H1 (cell line): ENCODE data around the gene ZNF248. TPM values are rescaled to one million over a fixed set of nuclear protein-coding genes. Genes with fewer than 3 reads are reported as not detected.

Source experiments
- CTCF ChIA-PET: fragments of 300-600 bp; sonication (Branson Sonifier 250); formaldehyde crosslinking; loops from one replicate; lab custom pipeline; 2021; ENCODE audit not compliant: partially characterized antibody; lab: Charles Lee
- POLR2A ChIA-PET: fragments of 300-600 bp; sonication (Branson Sonifier 250); formaldehyde crosslinking; loops from one replicate; lab custom pipeline; 2021; ENCODE audit warnings: inconsistent platforms; ENCODE audit not compliant: partially characterized antibody; lab: Charles Lee
- DNase-seq, 2 experiments: peaks; one replicate each; pipeline versions ENCODE4 v3.0.0 to v3.0.0-alpha.2; 2010 to 2022; ENCODE audit warnings: low spot score in 2 of 2, low read depth in 1 of 2, mixed read lengths in 1 of 2
- FAIRE-seq: peaks from 2 replicates; lab custom pipeline; 2011; peaks lifted over from hg19 to GRCh38; lab: Jason Lieb, UNC
- H2AFZ ChIP-seq: 2 replicates; pipeline ENCODE4 v1.8.1; 2012; ENCODE audit warnings: low read length, inconsistent platforms
- H2AK5ac ChIP-seq: 2 replicates; pipeline ENCODE4 v1.6.1; 2013; ENCODE audit warnings: low read depth, low read length
- H2BK120ac ChIP-seq: replicated peaks from 2 replicates; pipeline ENCODE3; 2013; ENCODE audit warnings: low read depth, low read length, inconsistent platforms
- H2BK12ac ChIP-seq: 2 replicates; pipeline ENCODE4 v1.6.1; 2013; ENCODE audit warnings: low read depth, low read length
- H2BK15ac ChIP-seq: 2 replicates; pipeline ENCODE4 v1.6.1; 2013; ENCODE audit warnings: low read length
- H2BK20ac ChIP-seq: 2 replicates; pipeline ENCODE4 v1.6.1; 2013; ENCODE audit warnings: low read length
- H2BK5ac ChIP-seq: 2 replicates; pipeline ENCODE4 v1.6.1; 2013; ENCODE audit warnings: low read depth, low read length
- H3K14ac ChIP-seq: 2 replicates; pipeline ENCODE4 v1.6.1; 2013; ENCODE audit warnings: inconsistent platforms; ENCODE audit not compliant: insufficient read length
- H3K18ac ChIP-seq: 2 replicates; pipeline ENCODE4 v1.6.1; 2013; ENCODE audit warnings: low read length; ENCODE audit errors: extremely low read depth
- H3K23ac ChIP-seq: 2 replicates; pipeline ENCODE4 v1.6.1; 2013; ENCODE audit warnings: inconsistent platforms; ENCODE audit not compliant: insufficient read length
- H3K23me2 ChIP-seq: 2 replicates; pipeline ENCODE4 v1.6.1; 2013; ENCODE audit warnings: low read depth, low read length
- H3K27ac ChIP-seq: 2 replicates; pipeline ENCODE4 v1.6.1; 2011; ENCODE audit warnings: low read depth, low read length, inconsistent platforms
- H3K27me3 ChIP-seq, 4 experiments: replicated peaks in 1 of 4; 1 replicate in 1 of 4; 2 replicates in 3 of 4; pipeline versions ENCODE4 v1.6.1 to v1.8.1; 2011 to 2013; ENCODE audit warnings: low read length in 3 of 4, mild to moderate bottlenecking in 3 of 4, inconsistent platforms in 2 of 4, mixed read lengths in 2 of 4, moderate library complexity in 1 of 4; ENCODE audit not compliant: control insufficient read depth in 3 of 4, insufficient read depth in 3 of 4; ENCODE audit errors: extremely low read depth in 1 of 4
- H3K36me3 ChIP-seq, 4 experiments: 2 replicates each; pipeline versions ENCODE4 v1.6.1 to v1.8.1; 2011 to 2013; ENCODE audit warnings: mild to moderate bottlenecking in 4 of 4, low read length in 3 of 4, moderate library complexity in 2 of 4, control low read depth in 1 of 4, inconsistent platforms in 1 of 4; ENCODE audit not compliant: insufficient read depth in 4 of 4, control insufficient read depth in 2 of 4
- H3K4ac ChIP-seq: replicated peaks from 2 replicates; pipeline ENCODE3; 2013; ENCODE audit warnings: low read length, low read depth, mixed read lengths, inconsistent platforms; ENCODE audit not compliant: insufficient read length
- H3K4me1 ChIP-seq, 4 experiments: replicated peaks in 1 of 4; 1 replicate in 1 of 4; 2 replicates in 3 of 4; pipeline versions ENCODE4 v1.6.1 to v1.8.1; 2011 to 2013; ENCODE audit warnings: low read length in 3 of 4, inconsistent platforms in 2 of 4, mixed read lengths in 1 of 4; ENCODE audit not compliant: insufficient read depth in 4 of 4, control insufficient read depth in 3 of 4
- H3K4me2 ChIP-seq, 2 experiments: 2 replicates each; pipeline versions ENCODE4 v1.6.1 to v1.8.1; 2011 to 2013; ENCODE audit warnings: low read depth in 2 of 2, low read length in 2 of 2, control low read depth in 1 of 2, inconsistent platforms in 1 of 2, mild to moderate bottlenecking in 1 of 2; ENCODE audit not compliant: insufficient read depth in 1 of 2
- H3K4me3 ChIP-seq, 4 experiments: fragments of 200-600, 300-600 bp in 1 of 4; sonication (generic), shearing (Covaris generic), sonication (Bioruptor Twin) in 1 of 4; 2 replicates each; pipeline versions ENCODE4 v1.5.1 to v1.8.1; 2011 to 2016; ENCODE audit warnings: low read length in 4 of 4, low read depth in 3 of 4, control low read depth in 2 of 4, inconsistent platforms in 2 of 4, mild to moderate bottlenecking in 2 of 4, mixed read lengths in 1 of 4, moderate library complexity in 1 of 4; ENCODE audit not compliant: insufficient read depth in 2 of 4; ENCODE audit errors: extremely low read depth in 1 of 4
- H3K56ac ChIP-seq: replicated peaks from 2 replicates; pipeline ENCODE3; 2013; ENCODE audit warnings: low read depth, mild to moderate bottlenecking, mixed read lengths, low read length, inconsistent platforms; ENCODE audit not compliant: insufficient read length
- H3K79me1 ChIP-seq: 2 replicates; pipeline ENCODE4 v1.6.1; 2013; ENCODE audit warnings: low read depth, low read length, control low read depth
- H3K79me2 ChIP-seq, 2 experiments: 2 replicates each; pipeline versions ENCODE4 v1.6.1 to v1.8.1; 2012 to 2013; ENCODE audit warnings: low read length in 2 of 2, mild to moderate bottlenecking in 2 of 2, inconsistent platforms in 1 of 2; ENCODE audit not compliant: insufficient read depth in 2 of 2, control insufficient read depth in 1 of 2
- H3K9ac ChIP-seq, 4 experiments: replicated peaks in 1 of 4; 1 replicate in 1 of 4; 2 replicates in 3 of 4; pipeline versions ENCODE4 v1.6.1 to v1.8.1; 2011 to 2013; ENCODE audit warnings: low read depth in 3 of 4, low read length in 3 of 4, control low read depth in 2 of 4, mild to moderate bottlenecking in 2 of 4, moderate library complexity in 2 of 4, inconsistent platforms in 1 of 4; ENCODE audit errors: extremely low read depth in 1 of 4
- H3K9me3 ChIP-seq, 2 experiments: 2 replicates each; pipeline versions ENCODE4 v1.6.1 to v1.8.1; 2012 to 2013; ENCODE audit warnings: mild to moderate bottlenecking in 2 of 2, moderate library complexity in 2 of 2, control low read depth in 1 of 2, inconsistent platforms in 1 of 2, low read depth in 1 of 2, low read length in 1 of 2, mixed read lengths in 1 of 2; ENCODE audit not compliant: insufficient read depth in 2 of 2
- H4K20me1 ChIP-seq, 2 experiments: replicated peaks in 1 of 2; 2 replicates each; pipeline versions ENCODE3 to v1.8.1; 2011 to 2013; ENCODE audit warnings: inconsistent platforms in 2 of 2, low read length in 2 of 2, mild to moderate bottlenecking in 1 of 2; ENCODE audit not compliant: insufficient read depth in 2 of 2, control insufficient read depth in 1 of 2
- H4K5ac ChIP-seq: 2 replicates; pipeline ENCODE4 v1.6.1; 2013; ENCODE audit warnings: low read length, low read depth, mixed read lengths, inconsistent platforms; ENCODE audit not compliant: insufficient read length
- H4K8ac ChIP-seq: 2 replicates; pipeline ENCODE4 v1.8.0; 2013; ENCODE audit warnings: mild to moderate bottlenecking, moderate library complexity, low read length, inconsistent platforms; ENCODE audit not compliant: insufficient read depth; ENCODE audit errors: extremely low read depth
- H4K91ac ChIP-seq: replicated peaks from 2 replicates; pipeline ENCODE3; 2013; ENCODE audit warnings: low read length, mixed read lengths, inconsistent platforms; ENCODE audit not compliant: insufficient read length
- SIN3A ChIP-seq, 2 experiments: IDR thresholded peaks in 1 of 2; conservative IDR thresholded peaks in 1 of 2; 2 replicates each; pipeline ENCODE4 v1.6.1; 2011 to 2012; ENCODE audit warnings: low read length in 2 of 2, improper control_type of control experiment in 1 of 2, low read depth in 1 of 2, mild to moderate bottlenecking in 1 of 2
- WGBS, 2 experiments: shearing (Covaris generic) in 1 of 2; methylation state at CpG; one replicate each; pipeline versions ENCODE4 v1.1.6 to v1.1.7; 2013 to 2015; ENCODE audit warnings: low lambda C conversion rate in 2 of 2, mixed read lengths in 2 of 2, inconsistent platforms in 1 of 2, low coverage in 1 of 2, missing lambda C conversion rate in 1 of 2; ENCODE audit not compliant: insufficient replicate concordance in 2 of 2, insufficient coverage in 1 of 2, insufficient read length in 1 of 2; ENCODE audit errors: extremely low coverage in 1 of 2, missing lambda C conversion rate in 1 of 2; 5-methylcytosine and 5-hydroxymethylcytosine counted together
- polyA plus RNA-seq, 7 experiments: library from polyadenylated mRNA; depleted of rRNA in 3 of 7; stranded (reverse) in 5 of 7; unstranded in 2 of 7; fragments of >200 nt in 5 of 7; fragments of 200-250 nt in 2 of 7; gene quantifications; 1 replicate in 5 of 7; 2 replicates in 1 of 7; 4 replicates in 1 of 7; pipeline versions ENCODE4 v1.2.1 to v1.2.3, GENCODE V29; 2011 to 2013; ENCODE audit warnings: missing spikeins in 2 of 7, mixed read lengths in 2 of 7
- total RNA-seq: library from RNA; stranded (reverse); fragmentation: NEBNext Ultra II Directional; extraction: Animal tissue kit (Norgen Biotek cat#: 25700); gene quantifications from 2 replicates; pipeline ENCODE4 v1.2.1, GENCODE V29; 2021
- TF ChIP-seq, protein P1 (sequence below): IDR thresholded peaks from 2 replicates; pipeline ENCODE4 v1.6.1; 2012; ENCODE audit warnings: inconsistent platforms

Gene ZNF248
- total and polyA plus RNA-seq, 2 of the 8 experiments (the other 6 are each of a cell fraction or from before 2014, with no cell fraction given): 9.1 TPM; not detected in 1

DNA sequence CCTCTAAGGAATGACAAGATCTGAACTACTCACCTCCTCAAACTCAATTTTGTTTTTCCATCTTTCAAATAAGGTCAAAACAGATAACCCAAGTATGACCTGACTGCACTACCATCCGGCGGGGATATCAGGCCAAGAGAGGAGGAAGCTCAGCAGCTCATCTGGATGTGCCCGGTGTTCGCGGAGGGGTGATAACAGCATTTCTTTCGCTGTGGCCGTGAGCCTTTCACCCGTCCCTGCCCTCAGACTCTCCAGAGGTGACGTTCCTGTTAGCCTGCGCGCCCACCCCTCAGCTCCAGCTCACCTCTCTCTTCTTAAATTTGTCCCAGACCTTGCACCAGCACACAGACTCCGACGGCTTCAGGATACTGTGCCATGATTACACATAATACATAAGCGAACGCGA lies 526 bp downstream of the ZNF248 start:
- Histone ChIP-seq H3K79me2 (no peaks in the 10 kb centered on the region), H4K8ac (no peak overlapping the region), H3K4me2 (peak overlapping the region in 1 of 2 experiments; percentile 98; a peak in 2 of 4 replicates), H3K36me3 (peaks cover 0 to 5% (median 0%) of the 10 kb centered on the region in 4 experiments; a peak in 2 of 8 replicates), H3K27me3 (no peaks in the 10 kb centered on the region), H2BK120ac (no peak overlapping the region), H2AFZ (no peak overlapping the region), H3K79me1 (no peaks in the 10 kb centered on the region), H4K20me1 (no peaks in the 10 kb centered on the region), H2BK20ac (no peak overlapping the region), H3K23ac (no peak overlapping the region), H3K56ac (no peak overlapping the region), H3K14ac (no peak overlapping the region), H4K5ac (no peak overlapping the region), H3K4ac (no peak overlapping the region), H3K4me3 (peak overlapping the region in 1 of 4 experiments; percentile 92; a peak in 2 of 8 replicates), H3K9ac (peak overlapping the region in 1 of 4 experiments; percentile 75; a peak in 2 of 7 replicates), H2AK5ac (no peak overlapping the region), H3K23me2 (peaks cover 6% of the 10 kb centered on the region; the same call in 1 of the 2 replicates)
- no peak for DNase-seq
- POLR2A ChIA-PET: no interaction called here
- no peak for TF ChIP-seq SIN3A (conservative IDR thresholded peaks at IDR 0.05 in 1 of 2, IDR thresholded peaks at IDR 0.05 in 1 of 2; ENCODE audit: low read depth in 1 of 2, low read length in 2 of 2)
- TF ChIP-seq, protein P1, sequence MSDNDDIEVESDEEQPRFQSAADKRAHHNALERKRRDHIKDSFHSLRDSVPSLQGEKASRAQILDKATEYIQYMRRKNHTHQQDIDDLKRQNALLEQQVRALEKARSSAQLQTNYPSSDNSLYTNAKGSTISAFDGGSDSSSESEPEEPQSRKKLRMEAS: no peak
- TF ChIP-seq, all 59 proteins: peak for 0
- H3K4me1 ChIP-seq: no peaks in the 10 kb centered on the region
- no peak for FAIRE-seq
- CTCF ChIA-PET: no interaction called here
- no peak overlapping the region for H3K27ac ChIP-seq
- 94% methylated on average over 7 of the region's 16 CpGs; no CpG with 5 or more reads in 1 of the 2 experiments for WGBS, 2 experiments
- H2BK15ac ChIP-seq: no peak overlapping the region
- no peak overlapping the region for H3K18ac ChIP-seq
- no peak overlapping the region for H2BK5ac ChIP-seq
- no peak overlapping the region for H4K91ac ChIP-seq
- no peak overlapping the region for H2BK12ac ChIP-seq
- H3K9me3 ChIP-seq: peaks cover 71 to 87% of the 10 kb centered on the region in 2 experiments
